Measurements from ENCODE around the gene ALDH5A1.

GRCh38 chr6:24489881-24490280, 4.9 kb upstream of the ALDH5A1 start:
- no peak for TF ChIP-seq CTCF (IDR thresholded peaks at IDR 0.05)
- no peak for TF ChIP-seq POLR2A (IDR thresholded peaks at IDR 0.05)

All from gastroesophageal sphincter (tissue), 3 donors.